C4-2B (cell line): ENCODE measurements around the gene LRIG1.

ENCODE experiments used
- H3K27ac ChIP-seq: fragments of 450-650 bp; 2 replicates; pipeline ENCODE4 v1.5.1; 2017
- ZFX ChIP-seq: fragments of 450-650 bp; IDR thresholded peaks from 2 replicates; pipeline ENCODE4 v1.6.1; 2017
- TF ChIP-seq, protein P1 (sequence below): fragments of 450-650 bp; conservative IDR thresholded peaks from 2 replicates; pipeline ENCODE4 v1.5.1; 2017; ENCODE audit warnings: mild to moderate bottlenecking

LRIG1 gene

DNA sequence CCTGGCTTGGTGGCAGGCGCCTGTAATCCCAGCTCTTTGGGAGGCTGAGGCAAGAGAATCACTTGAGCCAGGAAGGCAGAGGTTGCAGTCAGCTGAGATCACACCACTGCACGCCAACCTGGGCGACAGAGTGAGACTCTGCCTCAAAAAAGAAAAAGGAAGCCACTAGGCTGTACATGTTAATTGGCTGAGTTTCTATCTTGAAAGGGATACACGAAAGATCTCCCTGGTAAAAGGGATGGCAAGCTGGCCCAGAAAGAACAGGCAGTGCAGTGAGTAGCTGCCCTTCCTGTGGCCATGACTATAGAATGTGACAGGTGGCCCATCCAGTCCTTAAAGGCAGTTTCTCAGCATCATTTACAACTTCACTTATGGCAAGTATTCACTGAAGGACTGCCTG lies 12.3 kb downstream of the LRIG1 start:
- TF ChIP-seq, protein P1, sequence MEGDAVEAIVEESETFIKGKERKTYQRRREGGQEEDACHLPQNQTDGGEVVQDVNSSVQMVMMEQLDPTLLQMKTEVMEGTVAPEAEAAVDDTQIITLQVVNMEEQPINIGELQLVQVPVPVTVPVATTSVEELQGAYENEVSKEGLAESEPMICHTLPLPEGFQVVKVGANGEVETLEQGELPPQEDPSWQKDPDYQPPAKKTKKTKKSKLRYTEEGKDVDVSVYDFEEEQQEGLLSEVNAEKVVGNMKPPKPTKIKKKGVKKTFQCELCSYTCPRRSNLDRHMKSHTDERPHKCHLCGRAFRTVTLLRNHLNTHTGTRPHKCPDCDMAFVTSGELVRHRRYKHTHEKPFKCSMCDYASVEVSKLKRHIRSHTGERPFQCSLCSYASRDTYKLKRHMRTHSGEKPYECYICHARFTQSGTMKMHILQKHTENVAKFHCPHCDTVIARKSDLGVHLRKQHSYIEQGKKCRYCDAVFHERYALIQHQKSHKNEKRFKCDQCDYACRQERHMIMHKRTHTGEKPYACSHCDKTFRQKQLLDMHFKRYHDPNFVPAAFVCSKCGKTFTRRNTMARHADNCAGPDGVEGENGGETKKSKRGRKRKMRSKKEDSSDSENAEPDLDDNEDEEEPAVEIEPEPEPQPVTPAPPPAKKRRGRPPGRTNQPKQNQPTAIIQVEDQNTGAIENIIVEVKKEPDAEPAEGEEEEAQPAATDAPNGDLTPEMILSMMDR = no peak
- TF ChIP-seq ZFX = no peak
- H3K27ac ChIP-seq = peak overlapping the region; percentile 33

DNA sequence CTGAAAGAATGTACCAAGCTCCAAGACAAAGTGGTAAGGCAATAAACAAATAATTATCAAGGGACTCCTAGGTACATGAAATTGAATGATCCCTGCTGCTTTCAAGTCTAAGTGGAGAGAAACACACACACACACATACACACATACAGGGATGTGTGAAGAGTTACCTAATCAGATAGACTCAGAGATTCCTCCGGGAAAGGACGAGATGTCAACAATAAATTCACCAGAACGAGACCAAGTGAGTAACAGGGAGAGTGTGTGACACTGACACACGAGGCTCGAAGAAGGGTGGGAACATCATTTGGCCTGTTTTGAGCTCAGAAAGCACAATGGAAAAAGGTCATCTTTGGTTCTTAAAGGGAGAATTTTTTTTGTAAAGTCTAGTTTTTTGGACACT lies 13.4 kb downstream of the LRIG1 start:
- H3K27ac ChIP-seq = no peak overlapping the region
- TF ChIP-seq, protein P1 = no peak
- no peak for TF ChIP-seq ZFX

DNA sequence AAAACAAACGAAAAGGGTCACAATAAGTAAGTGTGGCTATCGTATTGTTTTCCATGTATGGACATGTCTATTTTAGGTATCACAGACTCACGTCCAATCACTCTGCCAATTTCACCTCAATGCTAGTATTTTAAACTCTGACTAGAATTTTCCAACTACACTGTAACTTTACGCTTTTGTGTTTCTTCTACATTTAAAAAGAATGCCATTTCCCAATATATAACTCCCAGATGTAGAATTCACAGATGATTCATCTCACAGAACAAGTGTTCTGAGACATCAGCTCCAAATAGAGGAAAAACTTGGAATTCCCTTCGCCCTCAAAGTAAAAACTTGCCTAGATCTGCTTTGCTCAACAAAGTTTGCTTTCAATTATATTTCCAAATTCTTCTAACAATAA lies 14.2 kb downstream of the LRIG1 start:
- H3K27ac ChIP-seq = no peak overlapping the region
- TF ChIP-seq ZFX = no peak
- TF ChIP-seq, protein P1 = no peak

DNA sequence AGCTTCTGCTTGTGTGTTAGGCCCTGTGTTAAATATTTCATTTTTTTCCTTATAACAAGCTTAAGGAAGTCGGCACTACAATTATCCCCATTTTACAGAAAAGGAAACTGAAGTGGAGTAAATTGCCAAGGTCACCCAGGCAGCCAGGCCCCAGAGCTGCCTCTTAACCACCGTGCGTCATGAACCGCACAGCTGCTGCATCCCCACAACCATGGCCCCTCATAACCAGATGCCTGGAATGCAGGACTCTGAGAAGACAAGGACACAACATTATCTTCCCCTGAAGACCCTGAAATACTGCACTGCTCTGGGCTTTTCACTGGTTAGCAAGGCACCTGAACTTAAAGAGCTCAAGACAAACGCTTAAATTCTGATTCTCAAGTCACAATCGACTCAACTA lies 14.6 kb downstream of the LRIG1 start:
- no peak overlapping the region for H3K27ac ChIP-seq

DNA sequence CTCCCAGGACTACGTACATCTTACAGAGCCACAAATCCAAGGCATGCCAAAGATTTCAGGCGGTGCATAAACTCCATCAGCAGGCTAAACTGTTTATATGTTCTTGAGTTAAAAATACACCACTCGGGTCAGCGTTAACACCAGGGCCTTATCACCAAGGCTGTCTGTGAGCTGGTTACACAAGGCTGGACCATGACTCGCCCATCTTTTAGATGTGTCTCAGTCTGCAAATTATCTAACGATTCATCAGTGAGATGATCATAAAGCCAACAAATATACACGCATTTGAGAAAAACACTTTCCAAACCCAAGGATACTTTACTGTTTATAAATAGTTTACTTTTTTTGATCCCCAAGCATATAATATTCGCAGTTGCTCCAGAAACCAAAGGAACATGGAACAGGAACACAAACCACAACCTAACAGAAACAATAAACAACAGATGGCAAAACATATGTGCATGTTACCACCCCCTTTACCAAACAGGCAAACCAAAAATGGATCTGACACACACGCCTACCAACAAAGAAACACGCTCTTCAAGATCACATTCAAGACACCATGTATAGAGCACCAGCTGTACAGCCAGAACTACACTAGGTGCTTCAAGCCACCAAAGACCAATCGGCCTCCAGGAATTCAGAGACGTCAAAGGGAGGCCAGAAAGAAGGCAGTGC lies 15.4 kb downstream of the LRIG1 start:
- H3K27ac ChIP-seq = no peak overlapping the region

More for the DNA sequence above, 14.6 kb downstream of the LRIG1 start:
- TF ChIP-seq ZFX = no peak
- TF ChIP-seq, protein P1 = no peak

DNA sequence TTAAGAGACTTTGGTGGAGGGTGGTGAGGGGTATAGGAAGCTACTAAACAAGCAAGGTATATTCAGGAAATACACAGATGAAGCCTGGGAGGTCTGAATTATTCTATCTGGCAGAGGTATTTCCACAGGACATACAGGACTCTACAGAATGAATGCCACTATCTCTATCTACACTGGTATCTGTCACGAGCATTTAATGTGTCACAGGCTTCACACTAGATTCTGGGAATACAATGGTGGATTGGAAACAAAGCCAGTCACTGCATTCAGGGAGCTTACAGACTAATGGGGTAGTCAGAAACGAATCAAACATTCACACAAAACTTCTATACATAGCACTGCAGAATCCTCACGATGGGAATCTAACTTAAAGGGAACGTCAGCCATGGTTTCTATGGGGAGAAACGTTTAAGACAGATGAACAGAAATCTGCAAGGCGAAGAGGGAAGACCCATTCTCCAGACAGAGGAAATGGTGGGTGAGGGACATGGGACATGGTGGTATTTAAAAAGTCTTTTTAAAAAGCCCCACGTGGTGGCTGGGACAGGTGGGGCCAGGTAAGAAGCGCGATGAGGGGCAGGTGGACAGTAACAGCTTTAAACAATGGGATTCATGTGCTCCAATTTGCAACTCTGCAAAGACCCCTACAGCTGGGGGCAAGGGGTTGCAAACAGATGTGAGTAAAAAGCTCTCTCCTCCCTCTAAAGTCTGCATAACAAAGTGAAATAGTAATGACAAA lies 16.5 kb downstream of the LRIG1 start:
- H3K27ac ChIP-seq = peak overlapping the region; percentile 66
- no peak for TF ChIP-seq ZFX
- TF ChIP-seq, protein P1 = no peak

More for the DNA sequence above, 15.4 kb downstream of the LRIG1 start:
- TF ChIP-seq, protein P1 = no peak
- no peak for TF ChIP-seq ZFX

DNA sequence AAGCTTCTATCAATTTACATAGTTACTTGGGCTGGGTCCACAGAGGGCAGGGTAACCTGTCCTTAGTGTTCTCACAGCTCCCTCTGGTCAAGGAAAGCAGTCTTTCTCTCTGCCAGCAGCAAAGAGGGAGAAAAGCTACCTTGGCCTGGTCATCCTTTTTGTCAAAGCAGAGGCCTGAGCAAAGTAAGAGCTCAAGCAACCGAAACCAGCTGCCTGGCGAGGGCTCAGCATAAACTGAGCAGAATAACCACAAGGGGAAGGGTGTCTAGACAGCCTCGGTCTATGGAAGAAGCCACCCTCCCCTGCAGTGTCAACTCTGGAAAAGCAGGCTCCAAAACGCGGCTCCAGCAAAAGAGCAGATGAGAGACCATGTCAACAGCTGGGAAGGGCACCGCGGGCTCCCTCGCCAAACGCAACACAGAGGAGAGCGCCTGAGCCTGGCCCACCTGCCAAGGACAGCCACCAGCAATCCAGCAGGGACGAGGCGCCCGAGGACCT lies 17.4 kb downstream of the LRIG1 start:
- no peak for TF ChIP-seq ZFX
- TF ChIP-seq, protein P1 = no peak
- peak overlapping the region; percentile 66 for H3K27ac ChIP-seq
